ENCODE results near the gene STK25. TPM values are rescaled to one million over a fixed set of nuclear protein-coding genes. Genes with fewer than 3 reads are reported as not detected.

The STK25 gene
- total RNA-seq, 1 donor from 2014 or later: 226 TPM

GRCh38 chr2:241479026-241479898 is 29.1 kb downstream of the STK25 start:
- no peaks in the 10 kb centered on the region for H3K4me1 Mint-ChIP-seq (ENCODE audit: low read depth)
- peaks cover 3% of the 10 kb centered on the region for H3K36me3 Mint-ChIP-seq (ENCODE audit: insufficient read depth)
- DNase-seq (ENCODE audit: low spot score, unreplicated experiment): no peak
- H3K27ac Mint-ChIP-seq: no peak overlapping the region
- no peak for TF ChIP-seq CTCF (IDR thresholded peaks at IDR 0.05; ENCODE audit: unreplicated experiment)
- no peak overlapping the region for H3K4me3 Mint-ChIP-seq (ENCODE audit: low read depth)
- H3K27me3 Mint-ChIP-seq: no peaks in the 10 kb centered on the region
- no peaks in the 10 kb centered on the region for H3K9me3 Mint-ChIP-seq (ENCODE audit: low read depth)

- H3K27me3 Mint-ChIP-seq: no peaks in the 10 kb centered on the region
- no peak for TF ChIP-seq CTCF (IDR thresholded peaks at IDR 0.05; ENCODE audit: unreplicated experiment)
- no peaks in the 10 kb centered on the region for H3K4me1 Mint-ChIP-seq (ENCODE audit: low read depth)
- no peaks in the 10 kb centered on the region for H3K9me3 Mint-ChIP-seq (ENCODE audit: low read depth)
- H3K36me3 Mint-ChIP-seq (ENCODE audit: insufficient read depth): peaks cover 3% of the 10 kb centered on the region
- H3K4me3 Mint-ChIP-seq (ENCODE audit: low read depth): no peak overlapping the region
- no peak overlapping the region for H3K27ac Mint-ChIP-seq
- DNase-seq (ENCODE audit: low spot score, unreplicated experiment): no peak
These were observed 30.2 kb downstream of the STK25 start for GRCh38 chr2:241478166-241478565.

- no peak for DNase-seq (ENCODE audit: low spot score, unreplicated experiment)
- TF ChIP-seq CTCF (IDR thresholded peaks at IDR 0.05; ENCODE audit: unreplicated experiment): no peak
- Mint-ChIP-seq H3K9me3 (ENCODE audit: low read depth) (no peaks in the 10 kb centered on the region), H3K27ac (no peak overlapping the region), H3K4me3 (ENCODE audit: low read depth) (no peak overlapping the region), H3K27me3 (peaks cover 6% of the 10 kb centered on the region), H3K4me1 (ENCODE audit: low read depth) (no peaks in the 10 kb centered on the region), H3K36me3 (ENCODE audit: insufficient read depth) (peaks cover 3% of the 10 kb centered on the region)
These were observed 33.1 kb downstream of the STK25 start for GRCh38 chr2:241475267-241475666.

- Mint-ChIP-seq H3K27ac (no peak overlapping the region), H3K36me3 (ENCODE audit: insufficient read depth) (peaks cover 1% of the 10 kb centered on the region), H3K4me3 (ENCODE audit: low read depth) (no peak overlapping the region), H3K4me1 (ENCODE audit: low read depth) (no peaks in the 10 kb centered on the region), H3K27me3 (peaks cover 6% of the 10 kb centered on the region), H3K9me3 (ENCODE audit: low read depth) (no peaks in the 10 kb centered on the region)
- TF ChIP-seq CTCF (IDR thresholded peaks at IDR 0.05; ENCODE audit: unreplicated experiment): no peak
- no peak for DNase-seq (ENCODE audit: low spot score, unreplicated experiment)
These were observed 35.0 kb downstream of the STK25 start for GRCh38 chr2:241473399-241473798.

- Mint-ChIP-seq H3K4me1 (ENCODE audit: low read depth) (no peaks in the 10 kb centered on the region), H3K27me3 (peaks cover 6% of the 10 kb centered on the region), H3K27ac (no peak overlapping the region), H3K36me3 (ENCODE audit: insufficient read depth) (no peaks in the 10 kb centered on the region), H3K9me3 (ENCODE audit: low read depth) (no peaks in the 10 kb centered on the region), H3K4me3 (ENCODE audit: low read depth) (no peak overlapping the region)
- no peak for TF ChIP-seq CTCF (IDR thresholded peaks at IDR 0.05; ENCODE audit: unreplicated experiment)
- no peak for DNase-seq (ENCODE audit: low spot score, unreplicated experiment)
These were observed 38.6 kb downstream of the STK25 start for GRCh38 chr2:241469746-241470145.
